ENCODE measurements around the gene CYTH4.

Gene CYTH4

DNA sequence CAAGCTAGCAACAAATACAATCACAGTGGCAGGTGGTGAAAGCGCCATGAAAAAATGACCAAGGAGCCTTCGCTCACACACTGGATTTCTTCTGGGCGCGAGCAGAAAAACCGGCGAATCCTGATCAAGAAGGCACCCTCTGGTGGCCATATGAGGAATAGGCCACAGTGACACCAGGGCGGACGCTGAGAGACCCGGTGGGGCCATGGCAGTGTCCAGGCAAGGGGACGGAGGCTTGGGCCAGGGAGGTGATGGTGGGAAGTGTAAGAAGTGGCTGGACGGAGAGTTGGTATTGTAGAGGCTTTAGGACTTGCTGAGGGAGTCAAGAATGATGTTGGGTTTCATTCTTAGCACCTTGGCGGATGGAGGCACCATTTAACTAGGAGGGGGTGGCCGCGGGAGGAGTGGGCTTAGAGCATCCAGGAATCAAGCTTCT is 21.4 kb upstream of the CYTH4 start:
- Histone ChIP-seq H3K9me3 (ENCODE audit: severe bottlenecking) (peaks cover 6% of the 10 kb centered on the region), H3K36me3 (ENCODE audit: low read depth) (no peaks in the 10 kb centered on the region), H3K4me3 (ENCODE audit: severe bottlenecking) (no peak overlapping the region), H3K4me1 (ENCODE audit: insufficient read depth, poor library complexity, severe bottlenecking) (no peaks in the 10 kb centered on the region), H3K27ac (ENCODE audit: poor library complexity, severe bottlenecking) (no peak overlapping the region), H3K27me3 (ENCODE audit: insufficient read depth, poor library complexity, severe bottlenecking) (no peaks in the 10 kb centered on the region)
- ATAC-seq (ENCODE audit: low read depth) (peak; percentile 68; the same call in 2 of the 3 replicates), DNase-seq (ENCODE audit: low spot score) (peak; percentile 52)
- TF ChIP-seq, protein P1, sequence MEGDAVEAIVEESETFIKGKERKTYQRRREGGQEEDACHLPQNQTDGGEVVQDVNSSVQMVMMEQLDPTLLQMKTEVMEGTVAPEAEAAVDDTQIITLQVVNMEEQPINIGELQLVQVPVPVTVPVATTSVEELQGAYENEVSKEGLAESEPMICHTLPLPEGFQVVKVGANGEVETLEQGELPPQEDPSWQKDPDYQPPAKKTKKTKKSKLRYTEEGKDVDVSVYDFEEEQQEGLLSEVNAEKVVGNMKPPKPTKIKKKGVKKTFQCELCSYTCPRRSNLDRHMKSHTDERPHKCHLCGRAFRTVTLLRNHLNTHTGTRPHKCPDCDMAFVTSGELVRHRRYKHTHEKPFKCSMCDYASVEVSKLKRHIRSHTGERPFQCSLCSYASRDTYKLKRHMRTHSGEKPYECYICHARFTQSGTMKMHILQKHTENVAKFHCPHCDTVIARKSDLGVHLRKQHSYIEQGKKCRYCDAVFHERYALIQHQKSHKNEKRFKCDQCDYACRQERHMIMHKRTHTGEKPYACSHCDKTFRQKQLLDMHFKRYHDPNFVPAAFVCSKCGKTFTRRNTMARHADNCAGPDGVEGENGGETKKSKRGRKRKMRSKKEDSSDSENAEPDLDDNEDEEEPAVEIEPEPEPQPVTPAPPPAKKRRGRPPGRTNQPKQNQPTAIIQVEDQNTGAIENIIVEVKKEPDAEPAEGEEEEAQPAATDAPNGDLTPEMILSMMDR (IDR thresholded peaks at IDR 0.05; ENCODE audit: poor library complexity, severe bottlenecking) = peak; percentile 90

DNA sequence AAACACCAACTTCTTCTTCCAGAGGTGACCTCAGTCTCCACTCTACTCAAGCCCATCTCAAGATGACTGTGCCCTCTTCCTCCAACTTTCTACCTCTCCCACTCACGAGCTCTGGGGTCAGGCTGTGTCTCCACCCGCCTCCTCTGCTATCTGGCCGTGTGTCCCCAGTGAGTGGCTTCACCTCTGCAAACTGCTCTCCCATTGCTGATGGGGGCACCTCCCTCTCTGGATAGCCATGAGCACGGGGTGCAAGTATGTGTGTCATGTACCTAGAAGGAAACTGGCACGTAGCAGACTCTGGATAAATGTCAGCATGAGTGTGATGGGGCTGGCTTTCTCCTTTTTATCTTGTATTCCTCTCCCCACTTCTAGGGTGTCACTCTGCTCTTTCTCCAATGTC is 20.0 kb upstream of the CYTH4 start:
- ATAC-seq (ENCODE audit: low read depth) (no peak), DNase-seq (ENCODE audit: low spot score) (no peak)
- Histone ChIP-seq H3K27ac (ENCODE audit: poor library complexity, severe bottlenecking) (no peak overlapping the region), H3K9me3 (ENCODE audit: severe bottlenecking) (peaks cover 6% of the 10 kb centered on the region), H3K4me3 (ENCODE audit: severe bottlenecking) (no peak overlapping the region), H3K27me3 (ENCODE audit: insufficient read depth, poor library complexity, severe bottlenecking) (no peaks in the 10 kb centered on the region), H3K4me1 (ENCODE audit: insufficient read depth, poor library complexity, severe bottlenecking) (no peaks in the 10 kb centered on the region), H3K36me3 (ENCODE audit: low read depth) (no peaks in the 10 kb centered on the region)
- TF ChIP-seq, protein P1 (IDR thresholded peaks at IDR 0.05; ENCODE audit: poor library complexity, severe bottlenecking) = no peak

DNA sequence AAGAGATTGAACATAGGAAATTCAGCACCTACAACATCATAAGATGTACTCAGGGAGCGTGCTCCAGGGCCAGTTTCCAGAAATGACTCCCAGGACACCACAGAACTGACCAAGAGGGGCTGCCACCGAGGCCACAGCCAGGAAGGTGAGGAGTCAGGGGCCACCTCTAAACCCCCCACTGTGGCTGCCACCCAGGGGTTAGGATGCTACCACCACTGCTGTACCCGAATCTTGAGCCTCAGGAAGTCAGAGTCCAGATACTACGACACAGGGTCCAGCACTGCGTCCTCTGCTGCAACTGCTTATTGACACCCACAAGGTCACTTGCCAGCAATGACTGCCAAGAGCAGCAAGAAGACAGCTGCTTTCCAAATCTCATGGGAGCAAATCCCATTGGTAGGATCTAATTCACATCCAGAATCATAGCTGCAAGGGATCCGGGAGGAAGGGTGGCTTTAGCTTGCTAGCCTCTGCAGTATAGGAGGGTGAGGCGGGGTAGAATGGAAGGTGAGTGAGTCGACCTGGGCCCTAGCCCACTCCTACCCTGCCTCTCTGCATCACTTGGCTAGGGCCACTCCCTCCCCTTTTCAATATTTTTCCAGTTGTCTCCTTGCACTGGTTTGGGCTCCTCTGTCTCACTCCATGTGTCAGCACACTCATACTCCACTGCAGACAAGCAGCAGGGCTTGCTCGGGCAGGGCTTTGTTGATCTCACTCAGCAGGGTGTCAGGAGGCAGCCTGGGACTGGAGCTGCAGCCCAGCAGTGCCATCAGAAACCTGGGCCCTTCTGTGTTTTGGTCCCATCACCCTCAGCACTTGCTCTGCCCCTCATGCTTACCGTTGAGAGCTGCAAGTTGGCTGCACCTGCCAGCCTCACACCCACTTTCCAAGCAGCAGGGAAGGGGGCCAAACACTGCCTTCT is 18.1 kb upstream of the CYTH4 start:
- DNase-seq (ENCODE audit: low spot score) (peak; percentile 23), ATAC-seq (ENCODE audit: low read depth) (no peak)
- TF ChIP-seq, protein P1 (IDR thresholded peaks at IDR 0.05; ENCODE audit: poor library complexity, severe bottlenecking) = no peak
- Histone ChIP-seq H3K36me3 (ENCODE audit: low read depth) (no peaks in the 10 kb centered on the region), H3K4me1 (ENCODE audit: insufficient read depth, poor library complexity, severe bottlenecking) (no peaks in the 10 kb centered on the region), H3K27me3 (ENCODE audit: insufficient read depth, poor library complexity, severe bottlenecking) (no peaks in the 10 kb centered on the region), H3K27ac (ENCODE audit: poor library complexity, severe bottlenecking) (no peak overlapping the region), H3K4me3 (ENCODE audit: severe bottlenecking) (no peak overlapping the region), H3K9me3 (ENCODE audit: severe bottlenecking) (peaks cover 6% of the 10 kb centered on the region)

DNA sequence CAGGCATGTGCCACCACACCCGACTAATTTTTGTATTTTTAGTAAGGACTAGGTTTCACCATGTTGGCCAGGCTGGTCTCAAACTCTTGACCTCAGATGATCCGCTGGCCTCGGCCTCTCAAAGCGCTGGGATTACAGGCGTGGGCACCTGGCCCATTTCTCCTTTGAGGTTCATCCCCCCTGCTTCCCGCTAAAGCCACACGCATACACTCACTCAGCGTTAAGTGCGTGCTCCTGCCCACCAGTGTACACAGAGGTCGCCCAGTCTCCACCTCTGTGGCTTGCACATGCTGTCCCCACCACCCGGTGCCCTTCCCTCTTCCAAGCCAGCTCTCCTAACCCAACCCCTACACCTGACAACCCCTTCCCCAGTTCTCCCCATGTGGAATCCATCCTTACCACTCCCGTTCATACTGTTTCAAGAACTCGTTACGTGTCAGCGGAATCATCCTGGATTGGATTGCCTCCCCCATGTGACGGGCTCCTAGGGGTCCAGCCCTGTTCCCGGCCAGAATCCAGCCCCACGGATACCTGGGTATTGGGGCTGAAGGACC is 15.7 kb upstream of the CYTH4 start:
- H3K27me3 ChIP-seq (ENCODE audit: insufficient read depth, poor library complexity, severe bottlenecking) = no peaks in the 10 kb centered on the region
- H3K4me3 ChIP-seq (ENCODE audit: severe bottlenecking) = no peak overlapping the region
- TF ChIP-seq, protein P1 (IDR thresholded peaks at IDR 0.05; ENCODE audit: poor library complexity, severe bottlenecking) = no peak
- ATAC-seq (ENCODE audit: low read depth) (no peak), DNase-seq (ENCODE audit: low spot score) (no peak)
- no peak overlapping the region for H3K27ac ChIP-seq (ENCODE audit: poor library complexity, severe bottlenecking)
- peaks cover 6% of the 10 kb centered on the region for H3K9me3 ChIP-seq (ENCODE audit: severe bottlenecking)
- no peaks in the 10 kb centered on the region for H3K36me3 ChIP-seq (ENCODE audit: low read depth)
- no peaks in the 10 kb centered on the region for H3K4me1 ChIP-seq (ENCODE audit: insufficient read depth, poor library complexity, severe bottlenecking)

Data from RWPE2 (cell line).